ENCODE data around the gene ASB1.

The ASB1 gene

GRCh38 chr2:238492840-238493239, 66.1 kb downstream of the ASB1 start:
- DNase-seq (ENCODE audit: low read depth in 1 of 2, low spot score in 1 of 2) = no peak

- DNase-seq (ENCODE audit: low read depth in 1 of 2, low spot score in 1 of 2) = no peak
Measured at GRCh38 chr2:238493411-238493810, 66.7 kb downstream of the ASB1 start.

GRCh38 chr2:238493880-238494572, 67.3 kb downstream of the ASB1 start:
- no peak for DNase-seq (ENCODE audit: low read depth in 1 of 2, low spot score in 1 of 2)

- no peak for DNase-seq (ENCODE audit: low read depth in 1 of 2, low spot score in 1 of 2)
Measured at GRCh38 chr2:238494573-238494961, 67.8 kb downstream of the ASB1 start.

- no peak for DNase-seq (ENCODE audit: low read depth in 1 of 2, low spot score in 1 of 2)
Measured at GRCh38 chr2:238495422-238495821, 68.7 kb downstream of the ASB1 start.

GRCh38 chr2:238496756-238497609, 70.3 kb downstream of the ASB1 start:
- DNase-seq (ENCODE audit: low read depth in 1 of 2, low spot score in 1 of 2) = no peak

- no peak for DNase-seq (ENCODE audit: low read depth in 1 of 2, low spot score in 1 of 2)
Measured at GRCh38 chr2:238497610-238498005, 70.9 kb downstream of the ASB1 start.

- no peak for DNase-seq (ENCODE audit: low read depth in 1 of 2, low spot score in 1 of 2)
Measured at GRCh38 chr2:238498188-238498587, 71.5 kb downstream of the ASB1 start.

GRCh38 chr2:238498691-238499295, 72.1 kb downstream of the ASB1 start:
- DNase-seq (ENCODE audit: low read depth in 1 of 2, low spot score in 1 of 2) = no peak

- no peak for DNase-seq (ENCODE audit: low read depth in 1 of 2, low spot score in 1 of 2)
Measured at GRCh38 chr2:238499731-238500580, 73.2 kb downstream of the ASB1 start.

- no peak for DNase-seq (ENCODE audit: low read depth in 1 of 2, low spot score in 1 of 2)
Measured at GRCh38 chr2:238501311-238501710, 74.6 kb downstream of the ASB1 start.
